NCI-H187 treated with DMSO at 0.1 percent for 48 hours (cell line): ENCODE data around the gene PDE4B.
"Not testable (repeated sequence)": the region's sequence is repeated elsewhere in the genome, so short reads cannot be mapped to it uniquely, and the experiment has no call there.

ENCODE experiments used
- DNase-seq: peaks from one replicate; lab custom pipeline; 2025; lab: John Stamatoyannopoulos, UW

PDE4B gene

DNA sequence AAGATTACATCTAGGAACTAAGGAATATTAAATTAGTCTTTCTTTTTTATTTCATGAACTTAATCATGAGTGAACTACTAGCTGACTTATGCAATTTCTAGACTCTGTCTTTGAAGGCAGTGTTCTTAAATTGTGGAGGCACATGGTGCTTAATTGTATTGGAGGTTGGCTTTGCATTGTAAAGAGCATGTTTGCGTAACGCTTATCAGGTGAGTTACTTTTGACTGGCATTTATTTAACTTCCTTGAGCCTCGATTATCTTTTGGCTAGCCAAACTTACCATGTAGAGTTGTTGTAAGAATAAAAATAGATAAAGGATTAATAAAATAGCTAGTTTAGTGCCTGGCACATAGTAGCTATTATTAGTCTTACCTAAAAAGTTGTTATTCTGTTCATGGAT is 262.4 kb downstream of the PDE4B start:
- no peak for DNase-seq

DNA sequence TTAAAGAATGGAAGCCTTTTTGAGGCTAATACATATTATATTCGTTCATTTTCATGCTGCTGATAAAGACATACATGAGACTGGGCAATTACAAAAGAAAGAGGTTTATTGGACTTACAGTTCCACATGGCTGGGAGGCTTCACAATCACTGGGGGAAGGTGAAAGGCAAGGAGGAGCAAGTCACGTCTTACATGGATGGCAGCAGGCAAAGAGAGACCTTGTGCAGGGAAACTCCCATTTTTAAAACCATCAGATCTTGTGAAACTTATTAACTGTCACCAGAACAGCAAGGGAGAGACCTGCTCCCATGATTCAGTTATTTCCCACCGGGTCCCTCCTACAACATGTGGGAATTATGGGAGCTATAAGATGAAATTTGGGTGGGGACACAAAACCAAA is 264.8 kb downstream of the PDE4B start:
- DNase-seq = not testable (repeated sequence)

DNA sequence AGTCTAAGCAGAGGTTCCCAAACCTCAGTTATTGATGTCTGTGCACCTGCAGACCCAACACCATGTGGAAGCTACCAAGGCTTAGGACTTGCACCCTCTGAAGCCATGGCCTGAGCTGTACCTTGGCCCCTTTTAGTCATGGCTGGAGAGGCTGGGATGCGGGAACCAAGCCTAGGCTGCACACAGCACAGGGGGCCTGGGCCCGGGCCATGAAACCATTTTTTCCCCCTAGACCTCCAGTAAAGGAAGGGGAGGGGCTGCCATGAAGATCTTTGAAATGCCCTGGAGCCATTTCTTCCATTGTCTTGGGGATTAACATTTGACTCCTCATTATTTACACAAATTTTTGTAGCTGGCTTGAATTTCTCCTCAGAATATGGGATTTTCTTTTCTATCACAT is 265.9 kb downstream of the PDE4B start:
- DNase-seq = no peak

DNA sequence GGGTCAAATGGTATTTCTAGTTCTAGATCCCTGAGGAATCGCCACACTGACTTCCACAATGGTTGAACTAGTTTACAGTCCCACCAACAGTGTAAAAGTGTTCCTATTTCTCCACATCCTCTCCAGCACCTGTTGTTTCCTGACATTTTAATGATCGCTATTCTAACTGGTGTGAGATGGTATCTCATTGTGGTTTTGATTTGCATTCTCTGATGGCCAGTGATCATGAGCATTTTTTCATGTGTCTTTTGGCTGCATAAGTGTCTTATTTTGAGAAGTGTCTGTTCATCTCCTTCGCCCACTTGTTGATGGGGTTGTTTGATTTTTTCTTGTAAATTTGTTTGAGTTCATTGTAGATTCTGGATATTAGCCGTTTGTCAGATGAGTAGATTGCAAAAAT is 274.5 kb downstream of the PDE4B start:
- DNase-seq = not testable (repeated sequence)

DNA sequence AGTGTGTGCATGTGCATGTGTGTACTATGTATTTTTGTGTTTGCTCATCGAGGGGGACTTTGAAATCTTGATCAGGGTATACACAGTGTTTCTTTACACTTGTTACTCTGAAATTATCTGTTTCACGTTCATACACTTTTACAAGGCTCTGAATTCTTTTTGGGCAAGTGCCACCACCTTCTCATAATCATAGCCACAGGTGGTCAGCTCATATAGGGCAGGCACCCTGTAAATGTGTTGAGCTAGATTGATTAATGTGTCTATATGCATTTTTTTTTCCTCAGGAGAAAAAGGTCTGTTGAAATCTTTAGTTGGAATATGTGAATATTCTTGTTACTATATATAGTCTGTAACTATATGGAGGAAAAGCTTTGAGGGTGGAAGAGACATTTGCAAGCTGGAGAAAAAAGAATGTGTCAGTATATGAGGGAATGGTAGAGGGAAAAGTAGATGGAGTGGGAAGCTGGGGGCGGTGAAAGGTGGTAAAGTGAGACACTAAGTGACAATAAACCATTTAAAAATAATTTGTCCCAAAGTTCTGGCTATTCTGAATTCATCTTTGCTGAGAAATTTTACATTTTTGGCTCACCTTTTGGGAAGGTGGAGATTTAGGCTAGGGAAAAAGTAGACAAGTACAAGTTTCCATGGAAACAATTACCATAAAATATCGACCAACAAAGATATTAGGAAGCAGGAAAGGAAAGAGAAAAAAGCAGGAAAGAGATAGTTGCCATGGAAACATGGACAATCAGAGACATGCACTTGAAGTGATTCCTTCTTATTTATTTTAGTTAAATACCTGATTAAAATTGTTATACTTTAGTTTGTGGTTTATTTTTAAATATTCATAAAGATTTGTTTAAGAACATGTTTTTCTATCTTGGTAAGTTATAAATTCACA is 277.5 kb downstream of the PDE4B start:
- no peak for DNase-seq

DNA sequence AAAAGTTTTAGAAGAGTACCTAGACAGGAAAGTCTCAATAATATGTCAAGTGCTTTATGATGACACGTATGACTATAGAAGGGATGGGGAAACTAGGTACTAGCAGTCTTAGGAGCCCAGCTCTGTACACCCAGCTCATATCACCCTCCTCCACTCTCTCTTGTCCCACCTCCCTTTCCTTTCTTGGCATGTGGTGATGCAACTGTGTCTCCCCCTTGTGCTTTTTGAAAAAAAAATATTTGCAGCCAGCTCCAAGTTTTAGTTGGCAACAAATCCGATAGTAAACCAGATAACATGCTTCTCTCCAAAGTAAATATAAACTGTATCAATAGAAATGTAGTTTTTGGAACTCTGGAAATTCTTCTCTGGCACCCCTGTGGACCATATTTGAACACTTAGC is 280.7 kb downstream of the PDE4B start:
- no peak for DNase-seq

DNA sequence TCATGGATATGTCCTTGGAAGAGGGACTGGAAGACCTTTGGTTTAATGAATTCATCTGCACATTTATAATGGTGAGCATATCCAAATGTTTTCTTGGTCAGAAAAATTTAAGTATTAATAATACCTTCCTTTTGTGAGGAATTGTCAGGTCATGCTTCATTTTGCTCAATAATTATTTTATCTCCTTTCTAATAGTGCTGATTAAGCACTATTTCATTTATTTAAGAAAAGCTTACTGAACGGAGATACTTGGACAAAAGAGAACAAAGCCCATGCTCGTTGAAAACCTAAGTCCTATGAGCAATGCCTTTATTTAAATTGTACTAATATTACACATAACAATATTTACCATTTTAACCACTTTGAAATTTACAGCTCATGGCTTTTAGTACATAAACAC is 281.5 kb downstream of the PDE4B start:
- no peak for DNase-seq

DNA sequence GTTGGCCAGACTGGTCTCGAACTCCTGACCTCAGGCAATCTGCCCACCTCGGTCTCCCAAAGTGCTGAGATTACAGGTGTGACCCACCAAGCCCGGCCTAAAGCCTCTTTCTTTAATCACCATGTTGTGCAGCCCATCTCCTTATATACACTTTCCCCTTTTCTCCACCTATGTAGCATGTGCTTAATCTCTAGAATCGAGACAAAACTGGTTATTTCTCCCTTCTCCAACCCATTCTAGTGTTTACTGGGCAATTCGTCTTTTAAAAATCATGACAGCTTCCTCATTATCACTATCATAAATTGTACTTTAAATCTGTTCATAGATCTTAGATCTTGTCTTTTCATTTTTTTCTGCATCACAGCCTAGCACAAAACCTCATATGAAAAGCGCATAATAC is 285.7 kb downstream of the PDE4B start:
- DNase-seq = no peak

DNA sequence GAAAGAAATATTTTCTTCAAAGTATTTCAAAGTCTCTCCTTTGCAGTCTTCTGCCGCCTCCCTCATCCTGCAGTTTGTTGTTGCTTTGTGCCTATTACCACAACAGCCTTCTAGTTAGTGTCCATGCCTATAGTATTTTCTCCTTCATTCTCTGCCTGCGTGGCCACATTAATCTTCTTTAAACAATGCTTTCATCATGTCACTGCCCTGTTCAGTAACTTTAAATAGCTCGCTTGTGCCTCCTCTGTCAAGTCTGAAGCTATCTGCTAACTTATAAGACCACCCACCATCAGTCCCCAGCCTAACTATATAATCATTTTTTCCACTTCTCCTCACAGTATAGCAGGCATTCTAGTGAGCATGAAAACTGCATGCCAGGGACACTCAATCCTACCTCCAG is 290.3 kb downstream of the PDE4B start:
- no peak for DNase-seq

DNA sequence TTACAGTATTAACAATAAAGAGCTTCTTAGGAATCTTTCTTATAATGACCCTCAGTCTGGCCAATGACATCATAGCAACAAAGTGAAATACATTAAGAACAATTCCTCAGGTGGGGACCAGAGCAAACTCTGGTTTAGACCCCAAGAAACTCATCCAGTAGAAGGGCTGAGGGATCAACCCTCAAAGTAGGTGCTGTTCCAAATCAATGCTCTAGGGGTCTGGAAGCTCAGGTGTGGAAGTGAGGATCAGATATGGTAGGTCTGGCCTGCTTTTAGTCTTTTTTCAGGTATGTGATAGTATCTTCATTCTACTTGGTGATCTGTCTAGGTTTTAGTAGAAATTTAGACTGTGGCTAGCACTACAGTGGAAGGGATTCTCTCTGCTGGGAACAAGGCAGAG is 291.7 kb downstream of the PDE4B start:
- no peak for DNase-seq

DNA sequence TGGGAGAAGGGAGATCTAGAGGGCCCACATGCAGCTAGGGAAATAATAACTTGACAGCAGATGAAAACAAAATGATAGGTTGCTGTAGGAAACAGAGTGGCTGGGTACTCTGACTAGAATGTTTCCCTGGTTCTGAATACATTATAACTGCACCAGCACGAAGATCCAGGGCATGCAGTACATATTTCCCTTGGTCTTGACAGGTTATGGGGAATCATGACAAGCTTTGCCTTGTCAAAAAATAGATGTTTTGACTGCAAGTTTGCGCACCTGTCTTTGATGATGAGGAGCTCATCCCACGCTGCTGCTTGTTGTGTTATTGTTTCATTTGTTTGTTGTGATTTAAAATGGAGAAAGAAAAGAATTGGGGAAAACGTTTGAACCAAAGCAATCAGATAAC is 292.9 kb downstream of the PDE4B start:
- DNase-seq = no peak

DNA sequence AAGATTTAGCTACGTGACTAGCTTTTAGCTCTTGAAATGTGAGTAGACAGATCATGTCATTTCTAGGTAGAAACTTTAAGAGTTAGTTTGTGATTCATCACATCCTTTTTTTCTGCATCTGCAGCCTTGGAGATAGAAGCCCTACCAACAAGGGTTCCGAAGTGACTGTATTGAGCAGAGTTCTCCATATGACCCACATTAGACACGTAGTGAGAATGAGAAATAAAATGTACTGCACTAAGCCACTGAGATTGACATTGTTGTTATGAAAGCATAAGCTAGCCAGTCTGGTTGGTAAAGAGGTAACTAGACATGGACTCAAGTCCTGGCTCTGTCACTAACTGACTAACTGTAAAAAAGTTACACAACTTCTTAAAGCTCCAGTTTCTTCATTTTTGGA is 296.1 kb downstream of the PDE4B start:
- DNase-seq = no peak

DNA sequence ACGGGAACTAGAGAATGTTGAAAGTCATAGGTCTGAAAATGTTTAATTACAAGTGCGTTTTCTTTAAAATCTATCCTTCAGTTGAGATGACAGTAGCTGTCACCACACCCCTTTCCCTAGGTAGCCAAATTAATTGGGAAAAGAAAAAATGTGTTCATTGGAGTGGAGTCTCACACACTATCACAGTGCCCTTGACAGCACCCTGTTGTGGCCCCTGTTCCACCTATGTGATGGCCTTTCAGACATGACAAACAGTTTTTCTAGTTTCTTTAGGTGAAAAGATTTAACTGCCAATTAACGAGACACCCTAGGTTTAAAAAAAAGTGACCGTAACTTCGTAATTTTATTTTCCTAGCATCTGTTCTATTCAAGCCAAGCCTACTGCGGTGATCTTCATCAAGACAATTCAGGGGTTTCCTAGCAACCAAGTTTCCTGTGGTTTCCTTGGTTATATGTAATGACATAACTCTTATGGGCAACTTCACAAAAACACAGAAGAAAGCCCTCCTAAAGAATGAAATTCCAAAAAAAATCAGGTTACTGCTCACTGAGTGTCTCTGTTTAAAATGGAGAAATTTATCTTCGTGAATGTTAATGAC is 298.3 kb downstream of the PDE4B start:
- DNase-seq = no peak

DNA sequence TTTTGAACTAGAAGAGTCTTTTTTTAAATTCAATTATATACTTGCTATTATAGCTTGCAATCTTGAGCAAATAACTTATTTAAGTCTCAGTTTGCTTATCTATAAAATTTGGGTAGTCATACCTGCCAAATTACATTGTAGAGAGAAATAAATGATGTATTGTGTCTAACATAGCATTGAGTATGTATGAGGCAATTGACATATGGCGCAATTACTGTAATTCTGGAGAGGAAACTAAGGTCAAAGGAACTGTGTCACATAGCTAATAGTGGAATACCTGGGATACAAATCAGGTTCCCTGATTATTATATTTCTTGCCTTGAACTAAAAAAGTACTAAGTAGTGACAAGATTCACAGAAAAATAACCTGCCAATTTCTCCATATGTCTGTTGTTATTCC is 302.5 kb downstream of the PDE4B start:
- no peak for DNase-seq

DNA sequence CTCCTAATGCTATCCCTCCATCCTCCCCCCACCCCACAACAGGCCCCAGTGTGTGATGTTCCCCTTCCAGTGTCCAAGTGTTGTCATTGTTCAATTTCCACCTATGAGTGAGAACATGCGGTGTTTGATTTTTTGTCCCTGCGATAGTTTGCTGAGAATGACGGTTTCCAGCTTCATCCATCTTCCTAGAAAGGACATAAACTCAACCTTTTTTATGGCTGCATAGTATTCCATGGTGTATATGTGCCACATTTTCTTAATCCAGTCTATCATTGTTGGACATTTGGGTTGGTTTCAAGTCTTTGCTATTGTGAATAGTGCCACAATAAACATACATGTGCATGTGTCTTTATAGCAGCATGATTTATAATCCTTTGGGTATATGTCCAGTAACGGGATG is 308.3 kb downstream of the PDE4B start:
- not testable (repeated sequence) for DNase-seq

DNA sequence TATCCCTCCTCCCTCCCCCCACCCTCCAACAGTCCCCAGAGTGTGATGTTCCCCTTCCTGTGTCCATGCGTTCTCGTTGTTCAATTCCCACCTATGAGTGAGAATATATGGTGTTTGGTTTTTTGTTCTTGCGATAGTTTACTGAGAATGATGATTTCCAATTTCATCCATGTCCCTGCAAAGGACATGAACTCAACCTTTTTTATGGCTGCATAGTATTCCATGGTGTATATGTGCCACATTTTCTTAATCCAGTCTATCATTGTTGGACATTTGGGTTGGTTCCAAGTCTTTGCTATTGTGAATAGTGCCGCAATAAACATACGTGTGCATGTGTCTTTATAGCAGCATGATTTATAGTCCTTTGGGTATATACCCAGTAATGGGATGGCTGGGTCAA is 311.4 kb downstream of the PDE4B start:
- not testable (repeated sequence) for DNase-seq

DNA sequence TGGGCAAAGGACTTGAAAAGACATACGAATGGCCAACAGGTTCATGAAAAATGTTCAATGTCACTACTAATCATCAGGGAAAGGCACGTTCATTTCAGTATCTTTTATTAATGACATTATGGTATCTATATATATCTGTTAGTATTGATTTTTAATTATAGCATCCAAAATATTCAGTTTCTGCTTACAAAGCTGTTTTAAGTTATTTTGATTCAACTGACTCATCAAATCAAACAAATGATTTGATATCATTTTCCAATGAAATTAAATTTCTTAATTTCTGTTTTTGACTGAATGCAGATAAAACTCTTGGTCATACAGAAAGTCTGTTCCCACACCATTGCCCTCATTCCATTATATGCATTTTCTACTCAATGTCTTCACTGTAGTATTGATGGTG is 315.9 kb downstream of the PDE4B start:
- DNase-seq = no peak

DNA sequence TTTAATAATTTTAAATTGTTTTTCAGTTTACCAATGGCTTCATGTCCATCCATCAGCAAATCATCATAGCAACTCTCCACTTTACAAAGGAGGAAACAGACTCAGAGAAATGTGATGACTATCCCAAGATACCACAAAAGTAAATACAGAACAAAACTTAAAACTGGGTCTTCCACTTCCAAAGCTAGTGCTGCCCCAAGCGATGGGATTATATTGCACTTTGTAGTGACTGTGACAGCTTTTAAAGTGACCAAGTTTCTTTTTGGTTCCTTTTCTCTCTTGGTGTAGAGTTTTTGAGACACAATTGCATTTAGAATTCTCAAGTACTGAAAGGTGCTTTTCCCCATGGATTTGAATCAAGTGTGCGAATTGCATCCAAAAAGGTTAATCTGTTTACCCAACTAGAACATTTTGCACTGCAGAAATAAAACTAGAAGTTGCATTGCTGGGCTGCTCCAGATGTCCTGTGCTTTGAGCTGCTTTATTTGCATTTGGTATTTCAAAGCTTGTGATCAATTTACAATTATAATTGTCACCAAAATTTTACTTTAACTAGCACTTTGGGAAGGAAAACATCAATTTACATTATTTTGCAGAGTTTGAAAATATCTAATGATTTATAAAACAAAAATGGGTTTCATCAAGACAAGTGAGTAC is 320.2 kb downstream of the PDE4B start:
- no peak for DNase-seq

DNA sequence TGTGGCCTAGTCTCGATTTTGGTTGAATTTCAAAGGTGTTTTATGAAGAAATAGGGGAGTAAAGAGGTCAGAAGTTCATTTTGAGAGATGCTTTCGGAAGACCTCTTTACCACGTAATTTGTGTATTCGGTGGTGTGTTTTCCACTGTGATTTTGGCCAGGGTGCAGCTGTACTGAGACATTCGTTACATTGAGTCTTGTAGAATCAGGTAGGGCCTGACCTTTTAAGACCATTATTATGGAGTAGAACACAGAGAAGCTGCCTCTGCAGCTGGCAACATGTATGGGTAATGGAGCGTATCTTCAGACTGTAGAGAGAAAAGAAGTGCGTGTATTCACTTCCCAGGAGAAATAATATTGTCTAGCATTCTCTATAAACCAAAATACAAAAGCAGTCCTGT is 326.5 kb downstream of the PDE4B start:
- DNase-seq = peak; percentile 28

DNA sequence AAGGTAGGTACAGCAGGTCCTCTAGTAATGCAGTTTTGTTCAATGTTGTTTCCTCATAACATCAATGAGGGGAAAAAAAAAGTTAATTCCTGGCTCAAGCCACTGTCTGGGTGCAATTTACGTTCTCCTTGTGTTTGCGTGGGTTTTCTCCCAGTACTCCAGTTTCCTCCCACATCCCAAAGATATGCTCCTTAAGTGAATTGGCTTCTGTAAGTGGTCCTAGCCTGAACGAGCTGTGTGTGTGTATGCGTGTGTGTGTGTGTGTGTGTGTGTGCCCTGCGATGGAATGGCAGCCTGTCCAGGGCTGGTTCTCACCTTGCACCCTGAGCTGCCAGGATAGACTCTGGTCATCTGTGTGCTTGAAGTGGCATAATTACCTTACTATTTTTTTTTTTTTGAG is 332.0 kb downstream of the PDE4B start:
- no peak for DNase-seq

DNA sequence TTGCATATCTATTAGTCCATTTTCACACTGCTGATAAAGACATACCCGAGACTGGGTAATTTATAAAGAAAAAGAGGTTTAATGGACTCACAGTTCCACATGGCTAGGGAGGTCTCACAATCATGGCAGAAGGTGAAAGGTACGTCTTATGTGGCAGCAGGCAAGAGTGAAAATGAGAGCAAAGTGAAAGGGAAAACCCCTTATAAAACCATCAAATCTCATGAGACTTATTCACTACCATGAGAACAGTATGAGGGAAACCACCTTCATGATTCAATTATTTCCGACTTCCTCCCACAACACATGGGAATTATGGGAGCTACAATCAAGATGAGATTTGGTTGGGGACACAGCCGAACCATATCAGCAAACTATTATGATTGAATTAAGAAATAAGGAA is 335.9 kb downstream of the PDE4B start:
- DNase-seq = not testable (repeated sequence)

DNA sequence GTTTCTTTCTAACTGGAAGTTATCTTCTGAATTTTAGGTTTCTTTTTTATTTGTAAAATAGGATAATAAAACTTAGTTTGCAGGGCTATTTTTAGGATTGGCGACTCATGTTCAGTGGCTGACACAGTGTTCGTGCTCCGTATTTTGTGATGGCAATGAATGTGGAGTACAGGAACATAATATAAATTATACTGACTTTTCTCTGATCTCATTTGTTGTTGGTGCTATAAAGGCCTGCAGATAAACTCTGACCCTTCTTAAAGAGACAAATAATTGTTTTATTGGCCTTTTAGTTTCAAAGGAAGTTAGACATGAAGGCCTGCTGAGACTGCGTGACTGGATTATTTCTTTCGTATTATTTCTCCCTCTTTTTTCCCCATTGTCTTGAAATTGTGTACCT is 339.6 kb downstream of the PDE4B start:
- DNase-seq = no peak

DNA sequence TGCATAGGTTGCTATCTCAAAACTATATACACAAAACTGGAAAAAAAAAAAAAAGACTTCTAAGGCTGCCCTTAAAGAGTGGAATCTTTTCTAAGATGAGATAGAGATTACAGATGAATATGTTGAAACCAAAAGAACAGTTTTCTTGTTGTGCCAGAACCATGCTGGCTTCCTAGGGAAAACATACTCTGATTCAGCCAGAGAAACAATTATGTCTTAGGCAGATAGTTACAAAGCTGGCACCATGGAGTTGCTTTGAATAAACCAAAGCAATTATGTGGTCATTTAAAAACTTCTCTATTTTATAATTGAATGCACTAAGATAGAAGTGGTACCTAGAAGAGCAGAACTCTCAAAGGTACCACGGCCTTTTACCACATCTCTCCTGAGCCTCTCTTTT is 341.3 kb downstream of the PDE4B start:
- no peak for DNase-seq
